ENCODE results near the gene MRPS25. TPM values are rescaled to one million over a fixed set of nuclear protein-coding genes. Genes with fewer than 3 reads are reported as not detected.

MRPS25 gene
- total and polyA plus RNA-seq, 4 donors, result 12.6 to 55.1 (median 42.9) TPM

DNA sequence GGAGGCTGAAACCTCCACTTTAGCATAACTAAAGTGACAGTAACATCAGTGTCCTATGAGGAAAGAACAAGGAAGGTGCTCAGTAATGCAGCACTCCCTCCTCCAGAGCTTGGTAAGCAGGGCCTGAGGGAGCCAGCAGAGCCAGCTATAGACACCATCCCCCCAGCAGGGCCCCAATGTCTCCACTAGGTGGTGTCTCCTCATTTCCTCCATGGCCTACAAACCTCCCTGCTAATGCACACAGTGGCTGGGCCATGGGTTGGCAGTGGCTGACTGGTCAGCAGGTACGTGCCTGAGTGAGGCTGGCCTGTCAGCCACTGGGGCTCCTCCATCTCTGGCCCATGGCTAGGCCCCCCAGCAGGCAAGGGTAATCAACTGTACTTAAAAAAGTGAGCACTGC, 13.6 kb downstream of the MRPS25 start:
- H3K36me3 ChIP-seq (ENCODE audit: control insufficient read depth in 4 of 4, insufficient read depth in 3 of 4, low read depth in 1 of 4, low read length in 3 of 4), result peaks cover 5 to 45% (median 40%) of the 10 kb centered on the region in 4 donors
- H3K9me3 ChIP-seq (ENCODE audit: control insufficient read depth in 4 of 4, low read length in 3 of 4), result no peaks in the 10 kb centered on the region
- no peaks in the 10 kb centered on the region for H3K27me3 ChIP-seq (ENCODE audit: control insufficient read depth in 4 of 4, insufficient read depth in 4 of 4, low read length in 3 of 4)
- TF ChIP-seq FOXA1 (IDR thresholded peaks at IDR 0.05) (no peak), NR2F2 (IDR thresholded peaks at IDR 0.05) (no peak), TAF1 (conservative IDR thresholded peaks at IDR 0.05) (no peak), ZBTB33 (IDR thresholded peaks at IDR 0.05) (no peak), HNF4G (IDR thresholded peaks at IDR 0.05) (no peak), JUND (IDR thresholded peaks at IDR 0.05) (no peak), RAD21 (IDR thresholded peaks at IDR 0.05) (peak; percentile 49 to 79), EGR1 (IDR thresholded peaks at IDR 0.05; ENCODE audit: low read depth in 2 of 2) (no peak)
- TF ChIP-seq, protein P1, sequence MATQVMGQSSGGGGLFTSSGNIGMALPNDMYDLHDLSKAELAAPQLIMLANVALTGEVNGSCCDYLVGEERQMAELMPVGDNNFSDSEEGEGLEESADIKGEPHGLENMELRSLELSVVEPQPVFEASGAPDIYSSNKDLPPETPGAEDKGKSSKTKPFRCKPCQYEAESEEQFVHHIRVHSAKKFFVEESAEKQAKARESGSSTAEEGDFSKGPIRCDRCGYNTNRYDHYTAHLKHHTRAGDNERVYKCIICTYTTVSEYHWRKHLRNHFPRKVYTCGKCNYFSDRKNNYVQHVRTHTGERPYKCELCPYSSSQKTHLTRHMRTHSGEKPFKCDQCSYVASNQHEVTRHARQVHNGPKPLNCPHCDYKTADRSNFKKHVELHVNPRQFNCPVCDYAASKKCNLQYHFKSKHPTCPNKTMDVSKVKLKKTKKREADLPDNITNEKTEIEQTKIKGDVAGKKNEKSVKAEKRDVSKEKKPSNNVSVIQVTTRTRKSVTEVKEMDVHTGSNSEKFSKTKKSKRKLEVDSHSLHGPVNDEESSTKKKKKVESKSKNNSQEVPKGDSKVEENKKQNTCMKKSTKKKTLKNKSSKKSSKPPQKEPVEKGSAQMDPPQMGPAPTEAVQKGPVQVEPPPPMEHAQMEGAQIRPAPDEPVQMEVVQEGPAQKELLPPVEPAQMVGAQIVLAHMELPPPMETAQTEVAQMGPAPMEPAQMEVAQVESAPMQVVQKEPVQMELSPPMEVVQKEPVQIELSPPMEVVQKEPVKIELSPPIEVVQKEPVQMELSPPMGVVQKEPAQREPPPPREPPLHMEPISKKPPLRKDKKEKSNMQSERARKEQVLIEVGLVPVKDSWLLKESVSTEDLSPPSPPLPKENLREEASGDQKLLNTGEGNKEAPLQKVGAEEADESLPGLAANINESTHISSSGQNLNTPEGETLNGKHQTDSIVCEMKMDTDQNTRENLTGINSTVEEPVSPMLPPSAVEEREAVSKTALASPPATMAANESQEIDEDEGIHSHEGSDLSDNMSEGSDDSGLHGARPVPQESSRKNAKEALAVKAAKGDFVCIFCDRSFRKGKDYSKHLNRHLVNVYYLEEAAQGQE (IDR thresholded peaks at IDR 0.05), result no peak
- TF ChIP-seq, protein P2, sequence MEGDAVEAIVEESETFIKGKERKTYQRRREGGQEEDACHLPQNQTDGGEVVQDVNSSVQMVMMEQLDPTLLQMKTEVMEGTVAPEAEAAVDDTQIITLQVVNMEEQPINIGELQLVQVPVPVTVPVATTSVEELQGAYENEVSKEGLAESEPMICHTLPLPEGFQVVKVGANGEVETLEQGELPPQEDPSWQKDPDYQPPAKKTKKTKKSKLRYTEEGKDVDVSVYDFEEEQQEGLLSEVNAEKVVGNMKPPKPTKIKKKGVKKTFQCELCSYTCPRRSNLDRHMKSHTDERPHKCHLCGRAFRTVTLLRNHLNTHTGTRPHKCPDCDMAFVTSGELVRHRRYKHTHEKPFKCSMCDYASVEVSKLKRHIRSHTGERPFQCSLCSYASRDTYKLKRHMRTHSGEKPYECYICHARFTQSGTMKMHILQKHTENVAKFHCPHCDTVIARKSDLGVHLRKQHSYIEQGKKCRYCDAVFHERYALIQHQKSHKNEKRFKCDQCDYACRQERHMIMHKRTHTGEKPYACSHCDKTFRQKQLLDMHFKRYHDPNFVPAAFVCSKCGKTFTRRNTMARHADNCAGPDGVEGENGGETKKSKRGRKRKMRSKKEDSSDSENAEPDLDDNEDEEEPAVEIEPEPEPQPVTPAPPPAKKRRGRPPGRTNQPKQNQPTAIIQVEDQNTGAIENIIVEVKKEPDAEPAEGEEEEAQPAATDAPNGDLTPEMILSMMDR (IDR thresholded peaks at IDR 0.05; ENCODE audit: low read depth, low read length, missing input control), result peak; percentile 59
- TF ChIP-seq, protein P3, sequence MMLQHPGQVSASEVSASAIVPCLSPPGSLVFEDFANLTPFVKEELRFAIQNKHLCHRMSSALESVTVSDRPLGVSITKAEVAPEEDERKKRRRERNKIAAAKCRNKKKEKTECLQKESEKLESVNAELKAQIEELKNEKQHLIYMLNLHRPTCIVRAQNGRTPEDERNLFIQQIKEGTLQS (IDR thresholded peaks at IDR 0.05), result no peak
- WGBS, result 59% methylated on average over 1 of the region's 1 CpG
- peak; percentile 63 for DNase-seq (ENCODE audit: low spot score)
- H3K27ac ChIP-seq (ENCODE audit: low read depth in 1 of 2, low read length in 2 of 2), result no peak overlapping the region
- peaks cover 0 to 8% (median 2%) of the 10 kb centered on the region in 4 donors for H3K4me1 ChIP-seq (ENCODE audit: control insufficient read depth in 4 of 4, insufficient read depth in 4 of 4, low read length in 3 of 4)
- H3K4me3 ChIP-seq (ENCODE audit: low read depth in 1 of 3, low read length in 3 of 3), result no peak overlapping the region
- no peak overlapping the region for H3K9ac ChIP-seq (ENCODE audit: low read depth in 1 of 2, low read length in 2 of 2)

DNA sequence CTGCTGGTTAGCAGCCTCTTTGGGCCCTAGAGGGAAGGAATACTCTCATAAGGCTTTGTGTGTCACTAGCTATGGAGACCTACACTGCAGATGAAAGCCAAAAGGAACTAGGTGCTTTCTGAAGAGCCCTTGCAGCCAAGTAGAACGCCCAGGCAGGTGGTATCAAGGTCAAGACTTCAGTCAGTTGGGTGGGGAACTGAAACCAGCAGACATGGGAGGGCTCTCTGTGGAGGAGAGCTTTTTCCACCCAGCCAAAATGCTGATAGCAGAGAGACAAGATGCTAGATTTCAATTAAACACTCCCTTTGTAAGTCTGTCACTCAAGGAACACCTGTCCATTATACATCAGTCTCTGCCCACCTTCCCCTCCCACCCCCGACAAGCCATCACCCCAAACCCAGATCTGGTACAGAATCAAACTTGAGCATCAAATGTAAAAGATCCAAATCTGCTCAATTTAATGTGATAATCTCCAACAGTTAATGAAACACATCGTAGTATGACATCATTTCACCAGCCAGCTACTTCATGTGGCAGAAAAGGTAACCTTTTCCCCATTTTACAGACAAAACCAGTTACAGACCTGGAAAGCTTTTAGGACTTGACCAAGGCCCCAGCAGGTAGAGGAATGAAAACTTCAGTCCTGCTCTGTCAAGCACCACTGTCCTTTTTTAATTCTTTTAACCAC, 14.6 kb downstream of the MRPS25 start:
- DNase-seq (ENCODE audit: low spot score), result no peak
- no peak overlapping the region for H3K9ac ChIP-seq (ENCODE audit: low read depth in 1 of 2, low read length in 2 of 2)
- no peaks in the 10 kb centered on the region for H3K9me3 ChIP-seq (ENCODE audit: control insufficient read depth in 4 of 4, low read length in 3 of 4)
- TF ChIP-seq, protein P1 (IDR thresholded peaks at IDR 0.05), result no peak
- TF ChIP-seq RXRA (IDR thresholded peaks at IDR 0.05) (no peak), RAD21 (IDR thresholded peaks at IDR 0.05) (no peak)
- TF ChIP-seq, protein P2 (IDR thresholded peaks at IDR 0.05; ENCODE audit: low read depth, low read length, missing input control), result no peak
- no peaks in the 10 kb centered on the region for H3K27me3 ChIP-seq (ENCODE audit: control insufficient read depth in 4 of 4, insufficient read depth in 4 of 4, low read length in 3 of 4)
- 84% methylated on average over 3 of the region's 3 CpGs for WGBS
- peaks cover 0 to 8% (median 2%) of the 10 kb centered on the region in 4 donors for H3K4me1 ChIP-seq (ENCODE audit: control insufficient read depth in 4 of 4, insufficient read depth in 4 of 4, low read length in 3 of 4)
- H3K36me3 ChIP-seq (ENCODE audit: control insufficient read depth in 4 of 4, insufficient read depth in 3 of 4, low read depth in 1 of 4, low read length in 3 of 4), result peaks cover 8 to 51% (median 50%) of the 10 kb centered on the region in 4 donors
- H3K27ac ChIP-seq (ENCODE audit: low read depth in 1 of 2, low read length in 2 of 2), result peak overlapping the region in 1 of 2 donors; percentile 25
- H3K4me3 ChIP-seq (ENCODE audit: low read depth in 1 of 3, low read length in 3 of 3), result no peak overlapping the region

All from liver (tissue), 9 donors.